Stimulated activated CD8-positive, alpha-beta memory T cell treated with anti-CD3 and anti-CD28 coated beads, Interleukin-2, amount 100 ng/mL, for 1 hour (primary cell): Measurements from ENCODE around the gene SYNRG.
"Not testable (repeated sequence)": the region's sequence is repeated elsewhere in the genome, so short reads cannot be mapped to it uniquely, and the experiment has no call there.

Experiments used
- DNase-seq, 2 donors: peaks; one replicate each; pipeline ENCODE4 v3.0.0-alpha.2; 2020; ENCODE audit warnings: low read depth in 2 of 2

The SYNRG gene

GRCh38 chr17:37609170-37610040 lies at the start of gene SYNRG:
TSS of gene SYNRG (minus strand) at chr17:37609418. CDS start at chr17:37609355, 63 bp downstream.
- DNase-seq: peak; percentile 91 to 93

- DNase-seq: no peak
Measured at GRCh38 chr17:37657202-37657601, 48.0 kb upstream of the SYNRG start.

- no peak for DNase-seq
Measured at GRCh38 chr17:37651849-37652248, 42.6 kb upstream of the SYNRG start.

GRCh38 chr17:37650419-37651003 lies 41.3 kb upstream of the SYNRG start:
- no peak for DNase-seq

- DNase-seq: no peak
Measured at GRCh38 chr17:37648555-37648954, 39.3 kb upstream of the SYNRG start.

DNA sequence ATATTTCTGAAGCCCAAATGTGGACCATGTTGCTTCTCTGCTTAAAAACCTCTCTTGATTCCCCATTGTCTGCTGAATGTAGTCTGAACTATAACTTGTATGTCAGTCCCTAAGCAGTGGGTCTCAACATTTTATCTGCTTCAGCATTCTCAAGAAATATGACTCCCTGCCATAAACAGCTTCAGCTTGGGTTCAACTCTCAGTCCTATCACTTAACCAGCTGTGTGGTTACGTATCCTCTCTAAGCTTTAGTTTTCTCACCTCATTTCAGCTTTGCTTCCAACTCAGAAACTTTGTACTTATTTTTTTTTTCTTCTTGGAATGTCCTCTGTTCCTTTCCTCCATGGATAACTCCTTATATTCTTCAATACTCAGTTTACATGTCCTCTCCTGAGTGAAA lies 38.6 kb upstream of the SYNRG start:
- DNase-seq: no peak

DNA sequence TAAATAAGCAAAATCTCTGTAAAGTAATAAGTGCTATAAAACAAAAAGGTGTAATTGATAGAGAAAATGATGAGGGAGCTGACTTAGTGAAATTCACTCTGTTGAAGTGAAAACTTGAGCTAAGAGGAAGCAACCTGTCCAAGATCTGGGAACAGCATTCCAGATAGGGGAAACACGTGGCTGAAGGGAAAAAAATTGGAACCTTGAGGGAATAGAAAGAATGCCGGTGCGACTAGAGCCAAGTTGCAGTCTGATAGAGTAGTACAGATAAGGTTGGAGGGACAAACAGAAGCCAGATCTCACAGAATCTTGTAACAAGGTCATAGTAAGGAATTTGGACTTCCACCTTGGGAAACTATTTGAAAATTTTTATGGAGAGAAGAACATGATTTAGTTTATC lies 34.7 kb upstream of the SYNRG start:
- DNase-seq: no peak

DNA sequence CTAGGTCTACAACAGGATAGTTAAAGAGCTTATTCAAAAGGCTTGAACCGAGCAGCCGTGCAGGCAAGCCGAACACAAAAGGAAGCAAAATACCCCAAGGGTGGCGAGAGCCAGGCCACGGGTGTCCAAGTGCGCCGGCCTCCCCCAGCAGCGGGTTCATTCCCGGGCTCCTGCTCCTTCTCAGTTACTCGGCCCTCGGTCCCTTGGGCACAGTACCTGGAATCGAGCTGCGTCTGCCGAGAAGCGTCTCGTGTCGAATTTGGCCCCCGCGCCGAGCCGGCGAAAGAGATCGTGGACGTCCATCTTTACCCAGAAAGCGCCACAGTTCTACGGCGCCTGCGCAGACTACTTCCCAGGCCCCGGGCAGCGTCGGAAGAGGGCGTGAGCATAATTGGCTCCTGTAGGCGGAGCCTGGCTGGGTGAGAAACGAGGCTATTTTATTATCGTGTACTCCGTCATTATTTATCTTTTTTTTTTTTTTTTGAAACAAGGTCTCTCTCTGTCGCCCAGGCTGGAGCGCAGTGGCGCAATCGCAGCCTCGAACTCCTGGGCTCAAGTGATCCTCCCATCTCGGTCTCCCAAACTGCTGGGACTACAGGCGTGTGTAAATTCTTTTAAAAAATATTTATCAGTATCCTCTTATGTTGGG lies 34.0 kb upstream of the SYNRG start, which contains the start of gene DDX52:
Gene DDX52 (minus strand): TSS at position 329 of the 649 bp plus-strand sequence. CDS start 26 bp downstream, at position 303.
- peak; percentile 71 to 77 for DNase-seq

- no peak for DNase-seq
Measured at GRCh38 chr17:37642681-37643080, 33.5 kb upstream of the SYNRG start.

DNA sequence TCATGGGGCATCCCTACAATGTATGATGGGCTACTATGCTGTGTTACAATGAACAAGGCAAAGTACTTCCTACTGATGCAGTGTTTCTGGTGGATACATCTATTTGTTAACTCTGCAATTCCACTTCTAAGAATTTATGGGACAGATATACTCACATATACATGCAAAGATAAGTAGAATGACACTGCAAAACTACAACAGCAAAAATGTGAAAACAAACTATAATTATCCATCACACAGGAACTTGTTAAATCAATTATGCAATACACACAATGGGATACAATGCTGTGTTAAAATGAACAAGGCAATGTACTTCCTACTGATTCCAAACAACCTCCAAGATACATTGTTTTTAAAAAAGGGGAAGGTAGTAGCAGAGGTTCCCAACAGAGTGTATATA lies 30.8 kb upstream of the SYNRG start:
- DNase-seq: no peak

GRCh38 chr17:37637956-37638355 lies 28.7 kb upstream of the SYNRG start:
- no peak for DNase-seq

GRCh38 chr17:37616430-37616829 lies 7.2 kb upstream of the SYNRG start:
- DNase-seq: not testable (repeated sequence)

GRCh38 chr17:37614823-37615222 lies 5.6 kb upstream of the SYNRG start:
- no peak for DNase-seq

DNA sequence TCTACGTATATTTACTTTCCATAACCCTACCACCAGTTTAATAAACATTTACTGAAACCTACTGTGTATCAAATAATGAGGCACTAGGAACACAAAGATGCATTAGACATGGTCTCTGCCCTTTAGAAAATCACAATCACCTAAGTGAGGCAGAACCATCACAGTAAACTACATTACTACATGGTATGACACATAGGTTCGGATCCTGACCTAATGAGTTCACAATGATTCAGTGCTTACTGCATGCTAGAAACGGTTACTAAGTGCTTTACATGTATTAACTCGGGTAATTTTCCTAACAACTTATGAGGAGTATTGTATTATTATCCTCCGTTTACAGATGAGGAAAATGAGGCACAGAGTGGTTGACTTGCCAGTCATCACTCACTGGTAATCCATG lies 5.2 kb upstream of the SYNRG start:
- DNase-seq: no peak

- DNase-seq: no peak
Measured at GRCh38 chr17:37610971-37611370, 1.8 kb upstream of the SYNRG start.

DNA sequence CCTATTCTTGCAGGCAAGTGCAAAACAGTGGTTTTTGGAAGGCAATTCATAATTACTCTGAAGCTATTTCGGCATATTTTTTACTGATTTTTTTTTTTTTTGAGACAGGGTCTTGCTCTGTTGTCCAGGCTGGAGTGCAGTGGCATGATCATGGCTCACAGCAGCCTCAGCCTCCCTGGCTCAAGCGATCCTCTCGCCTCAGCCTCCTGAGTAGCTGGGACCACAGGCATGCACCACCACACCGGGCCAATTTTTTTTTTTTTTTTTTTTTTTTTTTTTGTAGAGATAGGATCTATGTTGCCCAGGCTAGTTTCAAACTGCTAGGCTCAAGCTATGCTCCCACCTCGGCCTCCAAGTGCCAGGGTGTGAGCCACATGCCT lies 813 bp upstream of the SYNRG start:
- DNase-seq: not testable (repeated sequence)

- no peak for DNase-seq
Measured at GRCh38 chr17:37608351-37609169, 658 bp downstream of the SYNRG start.

- no peak for DNase-seq
Measured at GRCh38 chr17:37607637-37608331, 1.4 kb downstream of the SYNRG start.

- no peak for DNase-seq
Measured at GRCh38 chr17:37605813-37606505, 3.3 kb downstream of the SYNRG start.

DNA sequence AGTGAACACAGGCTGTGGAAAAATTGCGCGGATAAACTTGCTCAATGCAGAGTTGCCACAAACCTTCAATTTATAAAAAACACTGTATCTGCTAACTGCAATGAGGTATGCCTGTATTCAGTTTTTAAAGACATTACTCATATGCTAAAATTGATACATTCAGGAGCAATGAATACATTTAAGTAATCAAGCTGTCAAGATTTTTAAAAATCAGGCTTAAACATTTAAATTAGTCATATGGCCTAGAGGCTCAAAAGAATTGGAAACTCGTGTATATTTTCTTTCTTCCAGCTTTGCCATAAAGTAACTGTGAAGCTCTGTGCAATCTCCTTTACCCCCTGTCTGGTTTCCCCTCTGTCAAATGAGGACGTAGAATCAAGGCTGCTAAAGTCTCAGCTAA lies 4.1 kb downstream of the SYNRG start:
- DNase-seq: no peak

DNA sequence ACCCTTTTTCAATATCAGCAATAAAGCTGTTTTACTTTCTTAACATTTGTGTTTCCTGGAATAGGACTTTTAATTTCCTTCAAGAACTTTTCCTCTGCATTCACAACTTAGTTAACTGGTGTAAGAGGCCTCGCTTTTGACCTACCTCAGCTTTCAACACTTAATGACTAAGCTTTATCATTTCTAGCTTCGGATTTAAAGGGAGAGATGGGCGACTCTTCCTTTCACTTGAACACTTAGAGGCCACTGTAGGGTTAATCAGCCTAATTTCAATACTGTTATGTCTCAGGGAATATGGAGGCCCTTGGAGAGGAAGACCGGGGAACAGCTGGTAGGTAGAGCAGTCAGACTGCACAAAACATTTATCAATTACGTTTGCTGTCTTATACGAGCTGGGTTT lies 4.7 kb downstream of the SYNRG start:
- DNase-seq: no peak
